Skeletal muscle cell (primary cell): ENCODE measurements around the gene CARHSP1.
"Not testable (repeated sequence)": the region's sequence is repeated elsewhere in the genome, so short reads cannot be mapped to it uniquely, and the experiment has no call there.

Experiments used
- DNase-seq: peaks from one replicate; pipeline ENCODE4 v3.0.0-alpha.2; 2010; ENCODE audit warnings: low read depth
- H3K4me3 ChIP-seq: 2 replicates; pipeline ENCODE4 v1.5.1; 2011; ENCODE audit warnings: low read depth, mild to moderate bottlenecking, control low read depth, low read length, moderate library complexity

Gene CARHSP1

GRCh38 chr16:8808009-8808408 is 60.8 kb downstream of the CARHSP1 start:
- no peak overlapping the region for H3K4me3 ChIP-seq
- no peak for DNase-seq

GRCh38 chr16:8807189-8807588 is 61.6 kb downstream of the CARHSP1 start:
- H3K4me3 ChIP-seq: no peak overlapping the region
- DNase-seq: no peak

GRCh38 chr16:8806272-8806983 is 62.4 kb downstream of the CARHSP1 start:
- H3K4me3 ChIP-seq: no peak overlapping the region
- no peak for DNase-seq

- H3K4me3 ChIP-seq: no peak overlapping the region
- DNase-seq: no peak
Observed at GRCh38 chr16:8804313-8804712, 64.5 kb downstream of the CARHSP1 start.

GRCh38 chr16:8803733-8804132 is 65.1 kb downstream of the CARHSP1 start:
- DNase-seq, H3K4me3 ChIP-seq: not testable (repeated sequence)
